ENCODE results near the gene LRRC7.

DNA sequence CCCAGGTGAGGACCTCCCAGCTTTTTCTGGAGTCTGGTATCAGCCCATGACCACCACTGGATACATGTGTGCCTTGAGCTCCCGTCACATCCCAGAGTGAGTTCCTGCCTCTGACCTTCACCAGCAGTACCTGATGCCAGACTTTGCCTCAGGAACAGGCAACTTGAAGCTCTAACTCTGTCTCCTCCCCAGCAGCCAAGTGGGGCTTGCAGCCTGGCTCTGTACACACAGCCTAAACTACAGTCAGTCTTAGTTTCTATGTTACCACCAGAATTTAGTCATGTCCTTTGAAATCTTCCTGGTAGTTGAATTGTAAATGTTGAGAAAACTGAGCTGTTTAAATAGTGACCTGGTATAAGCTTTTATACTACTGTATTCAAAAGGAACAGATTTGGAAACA is 431.1 kb downstream of the LRRC7 start:
- TF ChIP-seq, protein P1, sequence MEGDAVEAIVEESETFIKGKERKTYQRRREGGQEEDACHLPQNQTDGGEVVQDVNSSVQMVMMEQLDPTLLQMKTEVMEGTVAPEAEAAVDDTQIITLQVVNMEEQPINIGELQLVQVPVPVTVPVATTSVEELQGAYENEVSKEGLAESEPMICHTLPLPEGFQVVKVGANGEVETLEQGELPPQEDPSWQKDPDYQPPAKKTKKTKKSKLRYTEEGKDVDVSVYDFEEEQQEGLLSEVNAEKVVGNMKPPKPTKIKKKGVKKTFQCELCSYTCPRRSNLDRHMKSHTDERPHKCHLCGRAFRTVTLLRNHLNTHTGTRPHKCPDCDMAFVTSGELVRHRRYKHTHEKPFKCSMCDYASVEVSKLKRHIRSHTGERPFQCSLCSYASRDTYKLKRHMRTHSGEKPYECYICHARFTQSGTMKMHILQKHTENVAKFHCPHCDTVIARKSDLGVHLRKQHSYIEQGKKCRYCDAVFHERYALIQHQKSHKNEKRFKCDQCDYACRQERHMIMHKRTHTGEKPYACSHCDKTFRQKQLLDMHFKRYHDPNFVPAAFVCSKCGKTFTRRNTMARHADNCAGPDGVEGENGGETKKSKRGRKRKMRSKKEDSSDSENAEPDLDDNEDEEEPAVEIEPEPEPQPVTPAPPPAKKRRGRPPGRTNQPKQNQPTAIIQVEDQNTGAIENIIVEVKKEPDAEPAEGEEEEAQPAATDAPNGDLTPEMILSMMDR (IDR thresholded peaks at IDR 0.05; ENCODE audit: borderline replicate concordance, extremely low read depth, low read length, poor library complexity, severe bottlenecking), result no peak
- TF ChIP-seq EZH2 (IDR thresholded peaks at IDR 0.05; ENCODE audit: borderline replicate concordance, low read depth, low read length, severe bottlenecking), result no peak

Measured in DND-41 (cell line).